Measurements from ENCODE around the gene MET.
A peak's percentile ranks its signal among the peaks of the same experiment; 100 is the strongest.

Gene MET

GRCh38 chr7:116799916-116800315 lies 127.9 kb downstream of the MET start:
- Histone ChIP-seq H3K9me3 (ENCODE audit: control insufficient read depth, low read length) (no peaks in the 10 kb centered on the region), H3K36me3 (ENCODE audit: control insufficient read depth, insufficient read depth, low read length) (no peaks in the 10 kb centered on the region), H3K27ac (ENCODE audit: low read depth, low read length, severe bottlenecking) (no peak overlapping the region), H3K4me3 (ENCODE audit: extremely low read depth, insufficient read depth, low read length, poor library complexity, severe bottlenecking) (no peak overlapping the region), H3K4me1 (ENCODE audit: control insufficient read depth, insufficient read depth, low read length, poor library complexity, severe bottlenecking) (peaks cover 15% of the 10 kb centered on the region)

- no peaks in the 10 kb centered on the region for H3K9me3 ChIP-seq (ENCODE audit: control insufficient read depth, low read length)
- H3K4me3 ChIP-seq (ENCODE audit: extremely low read depth, insufficient read depth, low read length, poor library complexity, severe bottlenecking), result no peak overlapping the region
- peaks cover 15% of the 10 kb centered on the region for H3K4me1 ChIP-seq (ENCODE audit: control insufficient read depth, insufficient read depth, low read length, poor library complexity, severe bottlenecking)
- no peaks in the 10 kb centered on the region for H3K36me3 ChIP-seq (ENCODE audit: control insufficient read depth, insufficient read depth, low read length)
- H3K27ac ChIP-seq (ENCODE audit: low read depth, low read length, severe bottlenecking), result no peak overlapping the region
- WGBS, 2 experiments (ENCODE audit: insufficient coverage in 2 of 2), result 100% methylated on average over 1 of the region's 2 CpGs; no CpG with 5 or more reads in 1 of the 2 experiments
Measured at GRCh38 chr7:116800594-116800993, 128.6 kb downstream of the MET start.

- Histone ChIP-seq H3K4me3 (ENCODE audit: extremely low read depth, insufficient read depth, low read length, poor library complexity, severe bottlenecking) (no peak overlapping the region), H3K4me1 (ENCODE audit: control insufficient read depth, insufficient read depth, low read length, poor library complexity, severe bottlenecking) (peaks cover 15% of the 10 kb centered on the region), H3K36me3 (ENCODE audit: control insufficient read depth, insufficient read depth, low read length) (no peaks in the 10 kb centered on the region), H3K27ac (ENCODE audit: low read depth, low read length, severe bottlenecking) (peak overlapping the region; percentile 49), H3K9me3 (ENCODE audit: control insufficient read depth, low read length) (no peaks in the 10 kb centered on the region)
- 80% methylated on average over 1 of the region's 2 CpGs; no CpG with 5 or more reads in 1 of the 2 experiments for WGBS, 2 experiments (ENCODE audit: insufficient coverage in 2 of 2)
Measured at GRCh38 chr7:116801092-116801710, 129.2 kb downstream of the MET start.

DNA sequence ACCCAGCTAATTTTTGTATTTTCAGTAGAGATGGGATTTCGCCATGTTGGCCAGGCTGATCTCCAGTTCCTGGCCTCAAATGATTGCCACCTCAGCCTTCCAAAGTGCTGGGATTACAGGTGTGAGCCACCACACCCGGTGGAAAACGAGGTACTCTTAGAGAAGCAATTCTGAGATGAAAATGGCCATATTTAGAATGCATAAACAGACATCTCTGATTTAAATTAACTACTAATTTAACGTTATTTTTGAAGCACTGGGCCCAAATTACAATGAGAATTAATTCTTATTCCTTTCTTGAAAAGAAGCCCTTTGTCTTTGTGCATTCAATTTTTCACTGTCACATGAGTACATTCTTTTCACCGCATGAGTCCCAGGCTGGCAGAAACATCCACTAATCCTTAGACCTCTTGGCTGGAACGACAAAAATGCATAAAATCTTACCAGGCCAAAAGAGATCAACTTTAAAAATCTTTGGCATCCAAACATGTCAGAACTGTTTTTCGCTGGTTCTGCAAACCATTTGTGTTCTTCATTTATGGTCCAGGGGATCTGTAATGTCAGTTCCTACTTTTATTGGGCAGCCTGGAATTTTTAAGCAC lies 130.2 kb downstream of the MET start:
- peak overlapping the region; percentile 44 for H3K27ac ChIP-seq (ENCODE audit: low read depth, low read length, severe bottlenecking)
- H3K36me3 ChIP-seq (ENCODE audit: control insufficient read depth, insufficient read depth, low read length), result no peaks in the 10 kb centered on the region
- 71 to 75% methylated on average over 5 of the region's 7 CpGs for WGBS, 2 experiments (ENCODE audit: insufficient coverage in 2 of 2)
- H3K4me1 ChIP-seq (ENCODE audit: control insufficient read depth, insufficient read depth, low read length, poor library complexity, severe bottlenecking), result peaks cover 15% of the 10 kb centered on the region
- no peaks in the 10 kb centered on the region for H3K9me3 ChIP-seq (ENCODE audit: control insufficient read depth, low read length)
- no peak overlapping the region for H3K4me3 ChIP-seq (ENCODE audit: extremely low read depth, insufficient read depth, low read length, poor library complexity, severe bottlenecking)

- H3K4me3 ChIP-seq (ENCODE audit: extremely low read depth, insufficient read depth, low read length, poor library complexity, severe bottlenecking), result no peak overlapping the region
- H3K27ac ChIP-seq (ENCODE audit: low read depth, low read length, severe bottlenecking), result peak overlapping the region; percentile 44
- H3K36me3 ChIP-seq (ENCODE audit: control insufficient read depth, insufficient read depth, low read length), result no peaks in the 10 kb centered on the region
- no peaks in the 10 kb centered on the region for H3K9me3 ChIP-seq (ENCODE audit: control insufficient read depth, low read length)
- WGBS, 2 experiments (ENCODE audit: insufficient coverage in 2 of 2), result 30 to 58% methylated on average over 1 to 2 of the region's 5 CpGs
- H3K4me1 ChIP-seq (ENCODE audit: control insufficient read depth, insufficient read depth, low read length, poor library complexity, severe bottlenecking), result peaks cover 15% of the 10 kb centered on the region
Measured at GRCh38 chr7:116802746-116803152, 130.8 kb downstream of the MET start.

DNA sequence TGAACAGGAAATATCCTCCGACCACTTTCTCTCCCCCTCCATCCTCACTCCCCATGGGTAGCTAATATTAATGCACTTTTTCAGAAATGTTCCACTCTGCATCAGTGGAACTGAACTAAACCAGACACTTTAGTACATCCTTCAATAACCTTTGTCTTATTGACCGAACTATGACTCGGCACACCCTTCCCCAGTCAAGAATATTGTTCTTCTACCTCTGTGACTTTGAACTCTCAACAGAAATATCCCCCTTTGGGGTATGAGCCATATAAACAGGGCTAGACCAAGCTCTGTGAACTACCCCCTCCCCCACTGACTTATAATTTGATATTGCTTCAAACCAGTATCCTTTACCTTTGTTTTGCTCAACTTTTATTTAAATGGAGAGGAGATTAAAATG lies 132.5 kb downstream of the MET start:
- Histone ChIP-seq H3K4me3 (ENCODE audit: extremely low read depth, insufficient read depth, low read length, poor library complexity, severe bottlenecking) (no peak overlapping the region), H3K9me3 (ENCODE audit: control insufficient read depth, low read length) (no peaks in the 10 kb centered on the region), H3K4me1 (ENCODE audit: control insufficient read depth, insufficient read depth, low read length, poor library complexity, severe bottlenecking) (peaks cover 15% of the 10 kb centered on the region), H3K27ac (ENCODE audit: low read depth, low read length, severe bottlenecking) (no peak overlapping the region), H3K36me3 (ENCODE audit: control insufficient read depth, insufficient read depth, low read length) (no peaks in the 10 kb centered on the region)
- 95 to 100% methylated on average over 2 of the region's 3 CpGs for WGBS, 2 experiments (ENCODE audit: insufficient coverage in 2 of 2)

GRCh38 chr7:116805100-116805544 lies 133.1 kb downstream of the MET start:
- H3K9me3 ChIP-seq (ENCODE audit: control insufficient read depth, low read length), result no peaks in the 10 kb centered on the region
- no peak overlapping the region for H3K4me3 ChIP-seq (ENCODE audit: extremely low read depth, insufficient read depth, low read length, poor library complexity, severe bottlenecking)
- no peak overlapping the region for H3K27ac ChIP-seq (ENCODE audit: low read depth, low read length, severe bottlenecking)
- H3K4me1 ChIP-seq (ENCODE audit: control insufficient read depth, insufficient read depth, low read length, poor library complexity, severe bottlenecking), result peaks cover 15% of the 10 kb centered on the region
- no peaks in the 10 kb centered on the region for H3K36me3 ChIP-seq (ENCODE audit: control insufficient read depth, insufficient read depth, low read length)
- WGBS, 2 experiments (ENCODE audit: insufficient coverage in 2 of 2), result 98 to 99% methylated on average over 4 to 7 of the region's 7 CpGs

DNA sequence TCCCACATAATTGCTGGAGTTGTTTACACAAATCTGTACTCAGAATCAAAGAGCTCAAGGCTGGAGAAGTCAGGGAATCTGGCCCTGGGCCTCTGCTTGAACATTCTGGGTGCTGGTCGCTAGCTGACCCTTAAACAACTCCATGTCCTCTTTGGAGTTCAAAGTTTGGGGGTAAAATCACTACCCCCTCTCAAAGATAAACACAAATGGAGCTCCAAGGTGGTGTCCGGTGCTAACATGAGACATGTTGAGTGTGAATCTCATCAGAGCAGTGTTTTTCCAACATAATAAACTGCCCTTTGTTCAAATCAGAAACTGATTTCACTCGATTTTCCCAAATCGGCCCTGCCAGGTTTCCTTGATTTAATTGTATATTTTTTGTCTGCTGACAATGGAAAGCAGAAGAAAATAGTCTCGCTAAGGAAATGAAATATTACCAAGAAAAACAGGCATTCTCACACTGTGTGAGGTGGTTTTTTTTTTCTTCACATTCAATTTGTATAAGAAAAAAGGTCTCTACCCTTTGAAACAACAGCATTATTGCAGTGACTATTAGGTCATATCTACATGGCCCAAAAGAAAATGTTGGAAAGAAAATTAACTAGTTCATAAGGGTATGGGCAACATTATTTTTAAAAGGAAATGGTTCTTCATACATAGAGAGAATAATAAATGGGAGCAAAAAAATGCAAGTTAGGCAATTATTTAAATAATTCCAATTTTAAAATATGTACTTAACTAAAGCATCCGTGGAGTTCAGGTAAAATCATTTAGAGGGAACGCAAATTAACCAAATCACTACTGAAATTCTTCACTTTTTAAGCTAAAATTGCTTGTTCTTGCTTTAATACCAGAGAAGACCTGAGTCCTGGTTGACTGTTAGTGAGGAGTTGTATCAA lies 134.3 kb downstream of the MET start:
- Histone ChIP-seq H3K4me3 (ENCODE audit: extremely low read depth, insufficient read depth, low read length, poor library complexity, severe bottlenecking) (no peak overlapping the region), H3K9me3 (ENCODE audit: control insufficient read depth, low read length) (no peaks in the 10 kb centered on the region), H3K27ac (ENCODE audit: low read depth, low read length, severe bottlenecking) (no peak overlapping the region), H3K4me1 (ENCODE audit: control insufficient read depth, insufficient read depth, low read length, poor library complexity, severe bottlenecking) (peaks cover 10% of the 10 kb centered on the region), H3K36me3 (ENCODE audit: control insufficient read depth, insufficient read depth, low read length) (no peaks in the 10 kb centered on the region)
- 100% methylated on average over 1 of the region's 7 CpGs; no CpG with 5 or more reads in 1 of the 2 experiments for WGBS, 2 experiments (ENCODE audit: insufficient coverage in 2 of 2)

- H3K27ac ChIP-seq (ENCODE audit: low read depth, low read length, severe bottlenecking), result no peak overlapping the region
- H3K4me3 ChIP-seq (ENCODE audit: extremely low read depth, insufficient read depth, low read length, poor library complexity, severe bottlenecking), result no peak overlapping the region
- 92% methylated on average over 2 of the region's 3 CpGs; no CpG with 5 or more reads in 1 of the 2 experiments for WGBS, 2 experiments (ENCODE audit: insufficient coverage in 2 of 2)
Measured at GRCh38 chr7:116807011-116807560, 135.1 kb downstream of the MET start.

DNA sequence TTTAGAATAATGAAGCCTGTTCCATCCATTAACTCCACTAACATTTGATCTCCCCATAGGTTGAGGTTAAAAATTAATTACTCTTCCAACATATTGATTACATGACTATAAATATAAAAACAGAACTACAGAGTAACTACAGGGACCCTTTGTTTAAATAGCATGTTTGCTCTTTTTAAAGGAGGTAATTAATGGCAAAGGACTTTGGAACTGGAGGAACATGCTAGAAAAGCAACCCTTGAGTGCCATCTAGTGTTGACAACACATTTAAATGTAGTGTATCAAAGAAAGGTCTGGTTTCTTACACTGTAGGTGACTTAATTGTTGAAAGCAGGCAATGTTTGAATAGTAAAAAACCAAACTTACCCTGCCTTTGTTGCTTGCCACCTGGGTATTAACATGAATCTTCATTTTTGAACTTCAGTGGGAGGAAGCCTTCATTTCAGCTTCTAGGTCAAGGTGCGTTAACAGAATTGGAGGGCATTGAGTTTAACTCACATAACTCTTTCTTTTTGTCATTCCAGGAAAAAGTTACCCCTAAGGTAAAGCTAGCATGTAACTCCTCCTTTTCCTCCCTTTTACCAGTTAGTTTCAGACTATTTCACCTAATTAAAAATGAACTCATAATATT lies 137.8 kb downstream of the MET start:
- Histone ChIP-seq H3K4me1 (ENCODE audit: control insufficient read depth, insufficient read depth, low read length, poor library complexity, severe bottlenecking) (no peaks in the 10 kb centered on the region), H3K27ac (ENCODE audit: low read depth, low read length, severe bottlenecking) (no peak overlapping the region), H3K9me3 (ENCODE audit: control insufficient read depth, low read length) (no peaks in the 10 kb centered on the region), H3K4me3 (ENCODE audit: extremely low read depth, insufficient read depth, low read length, poor library complexity, severe bottlenecking) (no peak overlapping the region), H3K36me3 (ENCODE audit: control insufficient read depth, insufficient read depth, low read length) (no peaks in the 10 kb centered on the region)
- WGBS, 2 experiments (ENCODE audit: insufficient coverage in 2 of 2), result 100% methylated on average over 1 of the region's 1 CpG

More at GRCh38 chr7:116807011-116807560, 135.1 kb downstream of the MET start:
- peaks cover 5% of the 10 kb centered on the region for H3K4me1 ChIP-seq (ENCODE audit: control insufficient read depth, insufficient read depth, low read length, poor library complexity, severe bottlenecking)
- no peaks in the 10 kb centered on the region for H3K36me3 ChIP-seq (ENCODE audit: control insufficient read depth, insufficient read depth, low read length)
- no peaks in the 10 kb centered on the region for H3K9me3 ChIP-seq (ENCODE audit: control insufficient read depth, low read length)
